ENCODE measurements around the gene LEF1. TPM values are rescaled to one million over a fixed set of nuclear protein-coding genes. Genes with fewer than 3 reads are reported as not detected.

Gene LEF1
- total RNA-seq, 1 donor from 2014 or later = 2.8 TPM

- Mint-ChIP-seq H3K9me3 (ENCODE audit: low read depth) (no peaks in the 10 kb centered on the region), H3K27ac (ENCODE audit: unreplicated experiment) (no peak overlapping the region), H3K4me3 (ENCODE audit: unreplicated experiment) (no peak overlapping the region), H3K27me3 (ENCODE audit: low read depth) (no peaks in the 10 kb centered on the region), H3K36me3 (ENCODE audit: low read depth) (no peaks in the 10 kb centered on the region), H3K4me1 (ENCODE audit: low read depth) (peaks cover 7% of the 10 kb centered on the region)
- no peak for DNase-seq (ENCODE audit: low spot score)
- TF ChIP-seq CTCF (IDR thresholded peaks at IDR 0.05) = no peak
Measured at GRCh38 chr4:108135549-108136209, 33.1 kb downstream of the LEF1 start.

GRCh38 chr4:108130955-108131354 lies 37.8 kb downstream of the LEF1 start:
- DNase-seq (ENCODE audit: low spot score) = no peak
- Mint-ChIP-seq H3K27ac (ENCODE audit: unreplicated experiment) (no peak overlapping the region), H3K9me3 (ENCODE audit: low read depth) (no peaks in the 10 kb centered on the region), H3K27me3 (ENCODE audit: low read depth) (no peaks in the 10 kb centered on the region), H3K4me1 (ENCODE audit: low read depth) (peaks cover 18% of the 10 kb centered on the region), H3K4me3 (ENCODE audit: unreplicated experiment) (no peak overlapping the region), H3K36me3 (ENCODE audit: low read depth) (no peaks in the 10 kb centered on the region)
- TF ChIP-seq CTCF (IDR thresholded peaks at IDR 0.05) = peak; percentile 38

GRCh38 chr4:108129196-108129595 lies 39.5 kb downstream of the LEF1 start:
- Mint-ChIP-seq H3K4me3 (ENCODE audit: unreplicated experiment) (no peak overlapping the region), H3K9me3 (ENCODE audit: low read depth) (no peaks in the 10 kb centered on the region), H3K27ac (ENCODE audit: unreplicated experiment) (no peak overlapping the region), H3K27me3 (ENCODE audit: low read depth) (no peaks in the 10 kb centered on the region), H3K36me3 (ENCODE audit: low read depth) (no peaks in the 10 kb centered on the region), H3K4me1 (ENCODE audit: low read depth) (peaks cover 18% of the 10 kb centered on the region)
- no peak for TF ChIP-seq CTCF (IDR thresholded peaks at IDR 0.05)
- DNase-seq (ENCODE audit: low spot score) = no peak

- Mint-ChIP-seq H3K9me3 (ENCODE audit: low read depth) (no peaks in the 10 kb centered on the region), H3K4me3 (ENCODE audit: unreplicated experiment) (no peak overlapping the region), H3K4me1 (ENCODE audit: low read depth) (peaks cover 18% of the 10 kb centered on the region), H3K27ac (ENCODE audit: unreplicated experiment) (no peak overlapping the region), H3K36me3 (ENCODE audit: low read depth) (no peaks in the 10 kb centered on the region), H3K27me3 (ENCODE audit: low read depth) (no peaks in the 10 kb centered on the region)
- no peak for DNase-seq (ENCODE audit: low spot score)
- TF ChIP-seq CTCF (IDR thresholded peaks at IDR 0.05) = no peak
Measured at GRCh38 chr4:108126806-108127205, 41.9 kb downstream of the LEF1 start.

- no peaks in the 10 kb centered on the region for H3K9me3 Mint-ChIP-seq (ENCODE audit: low read depth)
- H3K36me3 Mint-ChIP-seq (ENCODE audit: low read depth) = no peaks in the 10 kb centered on the region
- H3K4me1 Mint-ChIP-seq (ENCODE audit: low read depth) = peaks cover 5% of the 10 kb centered on the region
- no peak for TF ChIP-seq CTCF (IDR thresholded peaks at IDR 0.05)
- no peak overlapping the region for H3K27ac Mint-ChIP-seq (ENCODE audit: unreplicated experiment)
- no peak for DNase-seq (ENCODE audit: low spot score)
- H3K4me3 Mint-ChIP-seq (ENCODE audit: unreplicated experiment) = no peak overlapping the region
- no peaks in the 10 kb centered on the region for H3K27me3 Mint-ChIP-seq (ENCODE audit: low read depth)
Measured at GRCh38 chr4:108120789-108121188, 47.9 kb downstream of the LEF1 start.

Measured in chondrocyte (in vitro differentiated cells).